A673 (cell line): Measurements from ENCODE around the gene UTP11.

Experiments used
- EZH2 ChIP-seq: fragments of 200-600 bp; sonication (generic); IDR thresholded peaks from 2 replicates; pipeline ENCODE4 v1.6.1; 2017; ENCODE audit warnings: borderline replicate concordance, low read depth, mild to moderate bottlenecking, mixed read lengths, antibody characterized with exemption, low read length; ENCODE audit not compliant: poor library complexity, severe bottlenecking
- TF ChIP-seq, protein P1 (sequence below): fragments of 300-800, 200-600 bp; sonication (generic); conservative IDR thresholded peaks from 2 replicates; pipeline ENCODE4 v1.5.1; 2017; ENCODE audit warnings: low read depth, mild to moderate bottlenecking, antibody characterized with exemption, low read length, moderate library complexity, mixed read lengths

DNA sequence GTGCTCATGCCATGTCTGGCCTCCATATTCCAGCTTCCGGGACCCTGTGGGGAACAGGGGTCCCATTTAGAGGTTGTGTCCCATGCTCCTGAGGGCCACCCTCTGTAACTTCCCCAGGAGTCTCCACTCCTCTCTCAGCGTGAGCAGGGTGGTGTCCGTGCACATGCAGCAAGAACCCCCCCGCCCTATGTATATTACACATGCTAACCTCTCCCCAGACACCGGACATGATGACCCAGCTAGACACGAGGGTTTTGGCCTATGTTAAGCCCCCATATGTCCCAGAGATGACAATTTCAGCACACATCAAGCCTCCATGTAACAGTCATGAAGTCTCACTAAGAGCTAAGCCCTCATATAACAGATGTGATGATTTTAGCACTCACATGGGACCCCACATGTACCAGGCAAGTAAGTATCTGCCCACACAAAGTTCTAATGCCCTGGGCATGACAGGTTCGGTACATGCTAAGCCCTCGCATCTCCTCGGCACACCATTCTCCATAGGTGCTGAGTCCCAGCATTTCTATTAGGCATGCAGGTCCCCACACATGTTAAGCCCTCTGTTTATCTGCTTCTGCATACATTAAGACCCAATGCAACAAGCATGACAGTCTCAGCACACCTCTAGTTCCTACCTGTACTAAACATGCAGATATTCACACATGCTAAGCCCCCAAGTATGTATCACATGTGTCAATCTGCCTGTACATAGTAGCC is 14.3 kb upstream of the UTP11 start:
- TF ChIP-seq EZH2, result no peak
- TF ChIP-seq, protein P1, sequence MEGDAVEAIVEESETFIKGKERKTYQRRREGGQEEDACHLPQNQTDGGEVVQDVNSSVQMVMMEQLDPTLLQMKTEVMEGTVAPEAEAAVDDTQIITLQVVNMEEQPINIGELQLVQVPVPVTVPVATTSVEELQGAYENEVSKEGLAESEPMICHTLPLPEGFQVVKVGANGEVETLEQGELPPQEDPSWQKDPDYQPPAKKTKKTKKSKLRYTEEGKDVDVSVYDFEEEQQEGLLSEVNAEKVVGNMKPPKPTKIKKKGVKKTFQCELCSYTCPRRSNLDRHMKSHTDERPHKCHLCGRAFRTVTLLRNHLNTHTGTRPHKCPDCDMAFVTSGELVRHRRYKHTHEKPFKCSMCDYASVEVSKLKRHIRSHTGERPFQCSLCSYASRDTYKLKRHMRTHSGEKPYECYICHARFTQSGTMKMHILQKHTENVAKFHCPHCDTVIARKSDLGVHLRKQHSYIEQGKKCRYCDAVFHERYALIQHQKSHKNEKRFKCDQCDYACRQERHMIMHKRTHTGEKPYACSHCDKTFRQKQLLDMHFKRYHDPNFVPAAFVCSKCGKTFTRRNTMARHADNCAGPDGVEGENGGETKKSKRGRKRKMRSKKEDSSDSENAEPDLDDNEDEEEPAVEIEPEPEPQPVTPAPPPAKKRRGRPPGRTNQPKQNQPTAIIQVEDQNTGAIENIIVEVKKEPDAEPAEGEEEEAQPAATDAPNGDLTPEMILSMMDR, result no peak
